Measurements from ENCODE around the gene OTUD1.
"Not testable (repeated sequence)": the region's sequence is repeated elsewhere in the genome, so short reads cannot be mapped to it uniquely, and the experiment has no call there.

The OTUD1 gene

GRCh38 chr10:23438547-23439451 lies at the start of gene OTUD1:
Gene OTUD1 (plus strand): TSS chr10:23439075. CDS start chr10:23439458, 383 bp downstream.
- no peak for DNase-seq

- DNase-seq: not testable (repeated sequence)
Observed at GRCh38 chr10:23390408-23390807, 48.5 kb upstream of the OTUD1 start.

DNA sequence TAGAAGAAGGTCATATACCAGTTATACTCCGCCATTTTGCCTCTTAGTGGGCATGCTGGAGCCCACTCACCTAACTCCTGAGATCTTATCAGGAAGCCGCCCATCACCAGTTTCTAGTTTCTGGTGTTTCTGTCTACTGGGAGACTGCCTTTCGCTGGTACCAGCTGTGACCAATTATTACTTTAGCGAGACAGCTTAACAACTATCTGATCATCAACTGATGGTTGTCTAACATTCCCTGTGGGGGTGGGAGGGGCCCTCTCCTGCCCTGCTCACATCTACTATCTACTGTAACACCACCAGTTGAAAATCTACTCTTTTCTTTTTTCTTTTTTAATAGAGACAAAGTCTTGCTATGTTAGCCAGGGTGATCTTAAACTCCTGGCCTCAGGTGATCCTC lies 48.1 kb upstream of the OTUD1 start:
- no peak for DNase-seq

DNA sequence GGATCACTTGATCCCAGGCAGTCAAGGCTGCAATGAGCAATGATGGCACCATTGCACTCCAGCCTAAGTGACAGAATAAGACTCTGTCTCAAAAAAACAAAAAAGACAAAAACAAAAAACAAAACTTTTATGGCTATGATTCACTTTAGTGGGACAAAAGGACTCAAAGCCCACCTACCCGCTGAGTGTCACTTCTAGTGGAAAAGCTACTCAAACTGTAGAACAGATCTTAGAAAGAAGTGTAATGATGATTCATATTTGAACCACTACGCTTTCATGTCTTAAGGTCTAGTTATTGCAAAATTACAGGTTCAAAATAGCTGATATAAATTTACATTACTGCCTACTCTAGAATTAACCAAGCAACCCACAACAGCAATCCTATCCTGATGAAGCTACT lies 47.1 kb upstream of the OTUD1 start:
- DNase-seq: no peak

- DNase-seq: no peak
Observed at GRCh38 chr10:23395017-23395416, 43.9 kb upstream of the OTUD1 start.

- no peak for DNase-seq
Observed at GRCh38 chr10:23396695-23397094, 42.2 kb upstream of the OTUD1 start.

- DNase-seq: no peak
Observed at GRCh38 chr10:23399701-23400144, 39.2 kb upstream of the OTUD1 start.

GRCh38 chr10:23402856-23403255 lies 36.0 kb upstream of the OTUD1 start:
- no peak for DNase-seq

DNA sequence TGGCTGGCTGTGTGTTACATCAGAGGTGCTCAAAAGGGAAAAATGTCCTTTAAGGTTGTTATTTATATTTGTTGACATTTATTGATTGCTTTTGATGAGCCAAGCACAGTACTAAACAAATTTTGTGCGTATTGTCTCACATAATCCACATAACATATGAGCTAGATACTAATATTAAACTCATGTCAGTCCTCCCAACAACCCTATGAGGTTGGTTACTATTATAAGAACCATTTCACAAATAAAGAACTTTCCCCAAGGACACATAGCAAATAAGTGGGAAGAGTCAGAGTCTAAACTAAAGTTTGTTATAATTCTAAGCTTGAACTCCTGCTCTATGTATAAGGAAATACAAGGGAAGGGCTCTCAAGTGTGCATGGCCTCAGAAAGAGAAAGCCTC lies 35.6 kb upstream of the OTUD1 start:
- DNase-seq: no peak

DNA sequence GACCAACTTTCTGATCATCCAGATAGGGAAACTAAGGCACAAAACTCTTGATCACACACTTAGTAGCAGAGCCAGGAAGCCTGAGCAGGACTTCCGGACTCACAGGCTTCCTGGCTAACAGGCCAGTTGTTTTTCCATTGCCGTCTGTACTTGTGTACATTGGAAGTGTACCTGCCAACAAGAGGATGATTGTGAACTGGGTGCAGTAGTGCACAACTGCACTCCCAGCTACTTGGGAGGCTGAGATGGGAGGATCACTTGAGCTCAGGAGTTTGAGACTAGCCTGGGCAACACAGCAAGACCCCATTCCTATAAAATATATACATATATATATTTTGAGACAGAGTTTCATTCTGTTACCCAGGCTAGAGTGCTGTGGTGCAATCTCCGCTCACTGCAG lies 35.2 kb upstream of the OTUD1 start:
- no peak for DNase-seq

DNA sequence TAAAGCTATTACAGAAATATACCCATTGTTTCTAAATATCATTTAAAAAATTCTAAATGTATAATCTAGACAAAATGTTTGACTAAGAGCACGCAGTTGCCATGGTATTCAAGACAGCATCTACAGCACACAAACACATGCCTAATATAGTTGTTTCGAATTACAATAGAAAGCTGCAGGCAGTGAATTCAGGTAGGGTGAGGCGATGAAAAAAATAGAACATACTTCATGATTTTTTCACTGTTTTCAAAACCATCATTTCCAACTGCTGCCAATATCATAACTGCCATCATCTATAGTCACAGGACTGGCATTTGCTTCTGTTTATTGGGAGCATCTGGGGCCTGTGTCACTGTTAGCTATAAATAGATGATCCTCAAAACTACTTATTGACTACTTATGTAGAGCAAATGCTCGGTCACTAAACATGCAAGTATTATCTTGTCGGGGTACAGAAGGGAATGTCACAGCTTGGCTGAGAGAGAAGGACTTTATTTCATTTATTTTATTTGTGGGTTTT lies 34.4 kb upstream of the OTUD1 start:
- no peak for DNase-seq

GRCh38 chr10:23405540-23405939 lies 33.3 kb upstream of the OTUD1 start:
- DNase-seq: no peak

GRCh38 chr10:23406409-23406808 lies 32.5 kb upstream of the OTUD1 start:
- DNase-seq: no peak

- no peak for DNase-seq
Observed at GRCh38 chr10:23408330-23408976, 30.4 kb upstream of the OTUD1 start.

DNA sequence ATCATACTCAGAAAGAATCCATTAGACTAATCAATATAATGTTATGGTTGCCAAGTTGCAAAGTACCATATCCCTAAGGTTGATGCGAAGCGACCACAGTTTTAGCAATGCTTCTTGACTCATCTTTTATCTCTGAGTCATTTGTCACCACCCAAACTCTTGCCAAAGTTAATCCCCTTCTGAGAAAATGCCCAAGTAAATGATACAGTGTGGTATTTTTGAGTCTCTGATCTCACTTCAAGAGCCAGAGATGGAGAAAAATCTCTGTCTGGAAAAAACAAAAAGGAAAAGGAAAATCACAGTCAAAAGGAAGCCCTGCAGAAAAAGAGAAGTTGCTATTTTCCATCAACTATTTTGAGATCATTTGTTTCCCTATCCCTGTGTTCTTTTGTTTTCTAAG lies 26.7 kb upstream of the OTUD1 start:
- DNase-seq: no peak

DNA sequence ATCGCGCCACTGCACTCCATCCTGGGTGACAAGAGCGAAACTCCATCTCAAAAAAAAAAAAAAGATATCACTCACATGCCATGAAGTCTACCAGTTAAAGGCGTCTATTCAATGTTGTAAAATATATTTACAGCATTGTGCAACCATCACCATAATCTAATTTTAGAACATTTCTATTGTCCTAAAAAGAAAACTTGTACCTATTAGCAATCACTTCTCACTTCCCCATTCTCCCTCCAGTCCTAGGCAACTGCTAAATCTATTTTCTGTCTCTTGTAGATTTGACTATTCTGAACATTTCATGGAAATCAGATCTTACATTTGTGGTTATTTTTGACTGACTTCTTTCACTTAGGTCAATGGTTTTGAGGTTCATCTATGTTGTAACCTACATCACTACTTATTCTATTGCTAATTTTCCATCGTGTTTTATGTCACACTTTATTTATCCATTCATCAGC lies 25.2 kb upstream of the OTUD1 start:
- DNase-seq: no peak

DNA sequence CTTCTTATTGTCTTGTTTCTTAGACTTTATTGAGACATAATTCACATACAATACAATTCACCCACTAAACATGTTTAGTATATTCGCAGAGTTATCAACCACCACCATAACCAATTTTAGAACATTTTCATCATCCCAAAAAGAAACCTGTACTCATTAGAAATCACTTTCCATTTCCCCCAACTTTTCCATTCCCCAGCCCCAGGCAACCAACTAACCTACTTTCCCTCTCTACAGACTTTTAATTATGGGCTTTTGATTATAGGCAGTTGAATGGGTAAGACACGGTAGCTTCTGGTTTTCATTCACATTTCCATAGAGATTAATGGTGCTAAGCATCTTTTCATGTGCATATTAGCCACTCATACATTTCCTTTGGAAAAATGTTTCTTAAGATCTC lies 24.2 kb upstream of the OTUD1 start:
- no peak for DNase-seq

GRCh38 chr10:23417254-23417653 lies 21.6 kb upstream of the OTUD1 start:
- no peak for DNase-seq

GRCh38 chr10:23418051-23418681 lies 20.7 kb upstream of the OTUD1 start:
- no peak for DNase-seq

DNA sequence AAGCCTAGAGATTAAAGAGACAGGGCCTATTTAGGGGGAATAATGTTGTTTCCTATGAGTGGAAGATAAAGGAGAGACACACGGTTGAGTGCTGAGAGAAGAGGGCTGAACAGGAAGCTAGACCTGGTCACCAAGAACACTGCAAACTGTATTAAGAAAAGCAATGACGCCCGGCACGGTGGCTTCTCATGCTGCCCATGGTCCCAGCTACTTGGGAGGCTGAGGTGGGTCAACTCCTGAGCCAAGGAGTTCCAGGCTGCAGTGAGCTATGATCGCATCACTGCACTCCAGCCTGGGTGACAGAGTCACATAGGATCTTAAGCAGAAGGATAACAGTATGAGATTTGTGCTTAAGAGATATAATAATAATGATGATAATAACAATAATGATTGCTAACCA lies 19.7 kb upstream of the OTUD1 start:
- no peak for DNase-seq

- no peak for DNase-seq
Observed at GRCh38 chr10:23419655-23420329, 19.1 kb upstream of the OTUD1 start.

GRCh38 chr10:23421397-23421796 lies 17.5 kb upstream of the OTUD1 start:
- no peak for DNase-seq

- no peak for DNase-seq
Observed at GRCh38 chr10:23422003-23422411, 16.9 kb upstream of the OTUD1 start.

Measured in OCI-M1 (cell line).